SW 1271 (cell line): ENCODE measurements around the gene ANKRD28.

Experiments
- DNase-seq, 2 experiments: peaks; one replicate each; lab custom pipeline; 2025; lab: John Stamatoyannopoulos, UW

ANKRD28 gene

GRCh38 chr3:15722877-15723623 lies 74.7 kb downstream of the ANKRD28 start:
- DNase-seq = no peak

GRCh38 chr3:15716178-15716577 lies 81.6 kb downstream of the ANKRD28 start:
- no peak for DNase-seq

GRCh38 chr3:15714448-15714847 lies 83.3 kb downstream of the ANKRD28 start:
- no peak for DNase-seq

GRCh38 chr3:15713364-15713763 lies 84.4 kb downstream of the ANKRD28 start:
- DNase-seq = no peak

GRCh38 chr3:15711281-15711680 lies 86.5 kb downstream of the ANKRD28 start:
- no peak for DNase-seq

GRCh38 chr3:15708882-15709677 lies 88.7 kb downstream of the ANKRD28 start:
- DNase-seq = no peak

- no peak for DNase-seq
Observed at GRCh38 chr3:15707779-15708178, 90.0 kb downstream of the ANKRD28 start.

- no peak for DNase-seq
Observed at GRCh38 chr3:15703346-15703745, 94.4 kb downstream of the ANKRD28 start.

GRCh38 chr3:15694628-15695027 lies 103.2 kb downstream of the ANKRD28 start:
- no peak for DNase-seq

GRCh38 chr3:15693355-15693754 lies 104.4 kb downstream of the ANKRD28 start:
- peak in 1 of 2 experiments; percentile 44 for DNase-seq

GRCh38 chr3:15690748-15691147 lies 107.0 kb downstream of the ANKRD28 start:
- DNase-seq = no peak

GRCh38 chr3:15690230-15690629 lies 107.5 kb downstream of the ANKRD28 start:
- DNase-seq = no peak

GRCh38 chr3:15685927-15686326 lies 111.9 kb downstream of the ANKRD28 start:
- DNase-seq = no peak

- DNase-seq = no peak
Observed at GRCh38 chr3:15683253-15683652, 114.5 kb downstream of the ANKRD28 start.

- DNase-seq = no peak
Observed at GRCh38 chr3:15682561-15683185, 115.1 kb downstream of the ANKRD28 start.

- DNase-seq = no peak
Observed at GRCh38 chr3:15681668-15682067, 116.1 kb downstream of the ANKRD28 start.

GRCh38 chr3:15679306-15679705 lies 118.5 kb downstream of the ANKRD28 start:
- DNase-seq = no peak

GRCh38 chr3:15676259-15676658 lies 121.5 kb downstream of the ANKRD28 start:
- no peak for DNase-seq

- no peak for DNase-seq
Observed at GRCh38 chr3:15673536-15673935, 124.2 kb downstream of the ANKRD28 start.

GRCh38 chr3:15667484-15667883 lies 130.3 kb downstream of the ANKRD28 start:
- no peak for DNase-seq

GRCh38 chr3:15666277-15666676 lies 131.5 kb downstream of the ANKRD28 start:
- DNase-seq = no peak

- no peak for DNase-seq
Observed at GRCh38 chr3:15665510-15666150, 132.1 kb downstream of the ANKRD28 start.
